RWPE1 (cell line): ENCODE data around the gene IQGAP2.

Experiments used
- CTCF ChIA-PET: fragments of 350-600 bp; sonication (Branson Sonifier 250); formaldehyde crosslinking; extraction: SDS; loops from one replicate; lab custom pipeline; 2021; lab: Yijun Ruan, JAX
- POLR2A ChIA-PET: fragments of 400-600 bp; formaldehyde crosslinking; extraction: SDS; loops from one replicate; lab custom pipeline; 2020; ENCODE audit warnings: antibody characterized with exemption; ENCODE audit not compliant: low non-redundant PET; lab: Yijun Ruan, JAX
- DNase-seq: peaks from one replicate; pipeline ENCODE4 v3.0.0; 2012; ENCODE audit warnings: low spot score
- H3K27ac ChIP-seq: fragments of 450-650 bp; 2 replicates; pipeline ENCODE4 v1.5.1; 2017
- CTCF ChIP-seq: fragments of 450-650 bp; conservative IDR thresholded peaks from 2 replicates; pipeline ENCODE4 v1.5.1; 2017; ENCODE audit warnings: low read depth, mild to moderate bottlenecking

Gene IQGAP2

GRCh38 chr5:76402886-76403765 lies at the start of gene IQGAP2:
TSS of gene IQGAP2 (plus strand) at chr5:76403285. CDS start at chr5:76403546, 261 bp downstream.
- ChIA-PET CTCF (interaction anchor here (0.6 to 1.3 kb wide), 16 partner anchors 9 to 598 kb away, joined by 3 to 5 read pairs (median 4); no protein-coding TSS in a partner anchor), POLR2A (no interaction called here)
- no peak within 1 kb of the TSS for H3K27ac ChIP-seq
- peak; percentile 96 for TF ChIP-seq CTCF
- DNase-seq, result peak; percentile 77

- no peak for TF ChIP-seq CTCF
- DNase-seq, result no peak
- CTCF ChIA-PET, result interaction anchor here (0.6 kb wide), 1 partner anchor 302 kb away, joined by 3 read pairs; no protein-coding TSS in a partner anchor
- no peak overlapping the region for H3K27ac ChIP-seq
- POLR2A ChIA-PET, result interaction anchor here (0.5 kb wide), 1 partner anchor 13 kb away, joined by 5 read pairs; no protein-coding TSS in a partner anchor
Measured at GRCh38 chr5:76356887-76357286, 46.2 kb upstream of the IQGAP2 start.

- no peak for DNase-seq
- CTCF ChIA-PET, result interaction anchor here (0.6 to 1.0 kb wide), 2 partner anchors 55 to 462 kb away, joined by 3 to 5 read pairs; no protein-coding TSS in a partner anchor
- POLR2A ChIA-PET, result no interaction called here
- H3K27ac ChIP-seq, result no peak overlapping the region
- TF ChIP-seq CTCF, result no peak
Measured at GRCh38 chr5:76363352-76364225, 39.5 kb upstream of the IQGAP2 start.

GRCh38 chr5:76364226-76364589 lies 38.9 kb upstream of the IQGAP2 start:
- POLR2A ChIA-PET, result no interaction called here

GRCh38 chr5:76365561-76365960 lies 37.5 kb upstream of the IQGAP2 start:
- POLR2A ChIA-PET, result no interaction called here
- no peak for TF ChIP-seq CTCF
- CTCF ChIA-PET, result interaction anchor here (0.6 kb wide), 1 partner anchor 742 kb away, joined by 4 read pairs; no protein-coding TSS in a partner anchor
- DNase-seq, result no peak
- no peak overlapping the region for H3K27ac ChIP-seq

More at GRCh38 chr5:76364226-76364589, 38.9 kb upstream of the IQGAP2 start:
- CTCF ChIA-PET, result interaction anchor here (1.0 kb wide), 1 partner anchor 54 kb away, joined by 5 read pairs; no protein-coding TSS in a partner anchor
- TF ChIP-seq CTCF, result no peak
- H3K27ac ChIP-seq, result no peak overlapping the region
- DNase-seq, result no peak

GRCh38 chr5:76366596-76366995 lies 36.5 kb upstream of the IQGAP2 start:
- DNase-seq, result no peak
- no peak overlapping the region for H3K27ac ChIP-seq
- TF ChIP-seq CTCF, result no peak
- POLR2A ChIA-PET, result no interaction called here
- CTCF ChIA-PET, result interaction anchor here (0.6 to 1.2 kb wide), 2 partner anchors 24 to 81 kb away, joined by 3 to 6 read pairs; no protein-coding TSS in a partner anchor
